NT2/D1 (cell line): ENCODE data around the gene TECTA.
"Not testable (repeated sequence)": the region's sequence is repeated elsewhere in the genome, so short reads cannot be mapped to it uniquely, and the experiment has no call there.

Source experiments
- DNase-seq: peaks from one replicate; pipeline ENCODE4 v3.0.0-alpha.2; 2011; ENCODE audit warnings: low read depth, low spot score
- H3K27me3 ChIP-seq: 2 replicates; pipeline ENCODE4 v1.6.0; 2011; ENCODE audit warnings: mild to moderate bottlenecking; ENCODE audit not compliant: insufficient read length, insufficient read depth
- H3K36me3 ChIP-seq: 2 replicates; pipeline ENCODE4 v1.6.1; 2011; ENCODE audit warnings: mild to moderate bottlenecking, low read length, mixed read lengths; ENCODE audit not compliant: insufficient read depth, insufficient read length
- H3K4me1 ChIP-seq: 2 replicates; pipeline ENCODE4 v1.5.1; 2011; ENCODE audit not compliant: insufficient read depth, insufficient read length
- H3K4me3 ChIP-seq: 2 replicates; pipeline ENCODE4 v1.5.1; 2011; ENCODE audit warnings: low read depth; ENCODE audit not compliant: insufficient read length
- H3K9ac ChIP-seq: 2 replicates; pipeline ENCODE4 v1.6.0; 2011; ENCODE audit warnings: low read depth; ENCODE audit not compliant: insufficient read length
- H3K9me3 ChIP-seq: 2 replicates; pipeline ENCODE4 v1.5.1; 2011; ENCODE audit warnings: mild to moderate bottlenecking, low read length; ENCODE audit not compliant: insufficient read depth
- SUZ12 ChIP-seq: IDR thresholded peaks from 2 replicates; pipeline ENCODE4 v1.6.1; 2011; ENCODE audit not compliant: insufficient read length, insufficient read depth; ENCODE audit errors: extremely low read depth
- YY1 ChIP-seq: IDR thresholded peaks from 2 replicates; pipeline ENCODE4 v1.6.1; 2011; ENCODE audit not compliant: insufficient read length, insufficient read depth
- ZNF274 ChIP-seq: IDR thresholded peaks from 2 replicates; pipeline ENCODE4 v1.6.1; 2011; ENCODE audit warnings: mild to moderate bottlenecking, low read depth, low read length

TECTA gene

DNA sequence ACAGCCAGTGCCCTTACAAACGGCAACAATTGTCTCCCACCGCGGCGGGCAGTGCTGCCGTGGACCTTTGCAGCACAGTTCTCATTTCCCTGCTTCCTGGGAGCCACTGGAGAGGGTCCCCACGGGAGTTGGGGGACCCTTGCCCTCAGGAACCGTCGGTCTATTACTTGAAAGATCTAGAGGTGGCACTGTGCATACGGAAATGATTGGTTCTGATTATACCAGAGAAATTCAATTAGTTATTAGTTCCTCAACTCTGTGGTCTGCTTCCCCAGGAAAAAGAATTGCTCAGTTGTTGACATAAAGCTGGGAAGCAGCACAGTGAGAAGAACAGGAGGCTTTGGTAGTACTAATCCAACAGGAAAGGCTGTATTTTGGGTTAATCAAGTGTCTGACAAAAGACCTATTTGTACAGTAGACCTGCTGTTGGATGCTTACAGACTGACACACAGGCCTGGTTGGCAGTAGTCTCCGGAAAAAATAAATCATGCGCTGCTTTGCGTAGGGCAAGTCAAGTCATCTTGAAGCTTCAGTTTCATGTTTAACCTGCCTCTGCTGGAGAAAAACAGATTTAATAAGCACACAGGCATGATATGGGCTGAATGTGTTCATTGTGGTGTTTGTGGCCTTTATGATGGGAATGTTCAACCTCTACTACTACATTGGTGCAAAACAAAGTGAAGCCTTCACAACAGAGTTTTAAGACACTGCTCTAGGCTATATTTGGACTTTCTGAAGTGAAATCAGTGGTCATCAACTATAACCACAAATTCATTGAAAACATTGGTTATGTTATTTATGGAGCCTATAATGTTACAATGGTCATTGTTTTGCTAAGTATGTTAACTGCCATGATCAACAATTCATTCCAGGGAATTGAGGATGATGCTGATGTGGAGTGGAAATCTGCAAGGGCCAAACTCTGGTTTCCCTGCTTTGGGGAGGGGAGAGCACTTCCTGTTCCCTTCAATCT, 136.9 kb downstream of the TECTA start:
- TF ChIP-seq SUZ12 (no peak), YY1 (no peak), ZNF274 (no peak)
- H3K9ac ChIP-seq, result no peak overlapping the region
- no peak for DNase-seq
- no peaks in the 10 kb centered on the region for H3K9me3 ChIP-seq
- H3K36me3 ChIP-seq, result no peaks in the 10 kb centered on the region
- H3K4me3 ChIP-seq, result no peak overlapping the region
- peaks cover 3% of the 10 kb centered on the region for H3K4me1 ChIP-seq
- no peaks in the 10 kb centered on the region for H3K27me3 ChIP-seq

GRCh38 chr11:121238956-121239355, 137.9 kb downstream of the TECTA start:
- no peak overlapping the region for H3K4me3 ChIP-seq
- H3K27me3 ChIP-seq, result no peaks in the 10 kb centered on the region
- TF ChIP-seq SUZ12, result no peak
- no peak for TF ChIP-seq YY1
- no peak for TF ChIP-seq ZNF274
- peaks cover 3% of the 10 kb centered on the region for H3K4me1 ChIP-seq
- no peaks in the 10 kb centered on the region for H3K36me3 ChIP-seq
- DNase-seq, result no peak
- no peak overlapping the region for H3K9ac ChIP-seq
- H3K9me3 ChIP-seq, result no peaks in the 10 kb centered on the region

- H3K27me3 ChIP-seq, H3K4me3 ChIP-seq, H3K36me3 ChIP-seq, DNase-seq, H3K9me3 ChIP-seq, H3K9ac ChIP-seq, H3K4me1 ChIP-seq: not testable (repeated sequence)
Observed at GRCh38 chr11:121240001-121240400, 139.0 kb downstream of the TECTA start.

GRCh38 chr11:121240650-121241303, 139.7 kb downstream of the TECTA start:
- H3K4me1 ChIP-seq, result peaks cover 3% of the 10 kb centered on the region
- H3K36me3 ChIP-seq, result no peaks in the 10 kb centered on the region
- TF ChIP-seq SUZ12 (no peak), ZNF274 (no peak), YY1 (no peak)
- DNase-seq, result no peak
- no peaks in the 10 kb centered on the region for H3K27me3 ChIP-seq
- no peaks in the 10 kb centered on the region for H3K9me3 ChIP-seq
- no peak overlapping the region for H3K9ac ChIP-seq
- no peak overlapping the region for H3K4me3 ChIP-seq
